Measurements from ENCODE around the gene FBN2. TPM values are rescaled to one million over a fixed set of nuclear protein-coding genes. Genes with fewer than 3 reads are reported as not detected.

FBN2 gene
- total RNA-seq, 6 experiments from 2014 or later: 174 to 272 (median 186) TPM

- Mint-ChIP-seq H3K27me3 (ENCODE audit: insufficient read depth) (no peaks in the 10 kb centered on the region; the same call in 1 of the 2 replicates), H3K4me3 (no peak overlapping the region), H3K27ac (no peak overlapping the region), H3K4me1 (ENCODE audit: low read depth) (peaks cover 44% of the 10 kb centered on the region), H3K36me3 (ENCODE audit: low read depth) (peaks cover 58% of the 10 kb centered on the region), H3K9me3 (peaks cover 5% of the 10 kb centered on the region)
- TF ChIP-seq CTCF (IDR thresholded peaks at IDR 0.05): no peak
- DNase-seq: no peak
Observed at GRCh38 chr5:128414469-128414868, 123.6 kb downstream of the FBN2 start.

- Mint-ChIP-seq H3K27me3 (ENCODE audit: insufficient read depth) (no peaks in the 10 kb centered on the region; the same call in 1 of the 2 replicates), H3K4me3 (no peak overlapping the region), H3K36me3 (ENCODE audit: low read depth) (peaks cover 57% of the 10 kb centered on the region), H3K9me3 (peaks cover 5% of the 10 kb centered on the region), H3K27ac (no peak overlapping the region), H3K4me1 (ENCODE audit: low read depth) (peaks cover 55% of the 10 kb centered on the region)
- no peak for DNase-seq
- no peak for TF ChIP-seq CTCF (IDR thresholded peaks at IDR 0.05)
Observed at GRCh38 chr5:128413356-128413755, 124.7 kb downstream of the FBN2 start.

DNA sequence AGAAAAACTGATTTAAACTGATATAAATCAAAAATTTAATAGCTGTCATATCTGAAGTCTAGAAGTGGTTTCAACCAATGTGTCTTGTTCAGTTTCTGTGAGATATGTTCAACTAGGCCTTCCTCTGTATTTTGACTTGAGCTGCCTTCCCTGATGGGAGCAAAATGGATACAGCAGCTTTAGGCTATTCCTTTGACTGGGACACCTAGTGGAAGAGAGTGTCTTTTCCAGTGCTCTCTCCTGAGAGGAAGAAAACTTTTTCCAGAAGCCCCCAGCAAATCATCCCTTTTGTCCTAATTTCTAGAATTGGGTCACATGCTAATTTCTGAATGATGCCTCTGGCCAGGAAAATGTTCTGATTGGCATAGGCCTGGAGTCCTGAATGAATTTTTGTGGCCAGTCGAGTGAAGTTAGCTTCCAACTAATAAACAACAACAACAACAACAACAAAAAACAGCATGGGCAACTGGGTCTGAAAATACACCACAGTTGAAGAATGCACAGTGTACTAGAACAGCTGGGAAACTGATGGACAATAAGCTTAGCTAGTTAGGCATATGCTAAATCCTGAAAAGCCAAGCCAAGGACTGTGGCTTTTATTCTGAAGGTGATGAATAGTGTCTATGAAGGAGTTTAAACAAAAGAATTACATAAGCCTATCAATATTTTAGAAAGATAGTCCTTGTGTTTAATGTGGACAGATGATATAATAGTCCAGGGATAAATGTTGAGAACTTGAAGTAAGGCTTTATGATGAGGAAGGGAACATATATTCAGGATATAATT lies 125.7 kb downstream of the FBN2 start:
- Mint-ChIP-seq H3K27me3 (ENCODE audit: insufficient read depth) (no peaks in the 10 kb centered on the region; the same call in 1 of the 2 replicates), H3K4me3 (no peak overlapping the region), H3K9me3 (peaks cover 5% of the 10 kb centered on the region), H3K27ac (no peak overlapping the region), H3K36me3 (ENCODE audit: low read depth) (peaks cover 50% of the 10 kb centered on the region), H3K4me1 (ENCODE audit: low read depth) (peaks cover 56% of the 10 kb centered on the region)
- TF ChIP-seq CTCF (IDR thresholded peaks at IDR 0.05): no peak
- DNase-seq: no peak

GRCh38 chr5:128409166-128409800 lies 128.8 kb downstream of the FBN2 start:
- no peak for DNase-seq
- H3K27me3 Mint-ChIP-seq (ENCODE audit: insufficient read depth): no peaks in the 10 kb centered on the region; the same call in 1 of the 2 replicates
- H3K9me3 Mint-ChIP-seq: no peaks in the 10 kb centered on the region; the same call in 1 of the 2 replicates
- H3K36me3 Mint-ChIP-seq (ENCODE audit: low read depth): peaks cover 61% of the 10 kb centered on the region
- TF ChIP-seq CTCF (IDR thresholded peaks at IDR 0.05): no peak
- no peak overlapping the region for H3K4me3 Mint-ChIP-seq
- peak overlapping the region; percentile 45; the same call in 1 of the 2 replicates for H3K27ac Mint-ChIP-seq
- peaks cover 54% of the 10 kb centered on the region for H3K4me1 Mint-ChIP-seq (ENCODE audit: low read depth)

- Mint-ChIP-seq H3K4me3 (no peak overlapping the region), H3K9me3 (no peaks in the 10 kb centered on the region; the same call in 1 of the 2 replicates), H3K27ac (peak overlapping the region; percentile 31; the same call in 1 of the 2 replicates), H3K4me1 (ENCODE audit: low read depth) (peaks cover 49% of the 10 kb centered on the region), H3K27me3 (ENCODE audit: insufficient read depth) (no peaks in the 10 kb centered on the region; the same call in 1 of the 2 replicates), H3K36me3 (ENCODE audit: low read depth) (peaks cover 57% of the 10 kb centered on the region)
- DNase-seq: peak; percentile 19
- TF ChIP-seq CTCF (IDR thresholded peaks at IDR 0.05): no peak
Observed at GRCh38 chr5:128408622-128409021, 129.4 kb downstream of the FBN2 start.

Measured in HFFc6 (cell line).